ENCODE measurements around the gene WDR37.

GRCh38 chr10:1162481-1163203 is 106.5 kb downstream of the WDR37 start:
- TF ChIP-seq CTCF (IDR thresholded peaks at IDR 0.05 in 8 of 11, conservative IDR thresholded peaks at IDR 0.05 in 3 of 11) (no peak), POLR2A (IDR thresholded peaks at IDR 0.05) (no peak)
